Measurements from ENCODE around the gene PPP2R5A. TPM values are rescaled to one million over a fixed set of nuclear protein-coding genes. Genes with fewer than 3 reads are reported as not detected.

Gene PPP2R5A
- total and polyA plus RNA-seq, 2 of the 8 experiments (the other 6 are each of a cell fraction or from before 2014, with no cell fraction given): 14.6 to 36.3 TPM

GRCh38 chr1:212241957-212242287 lies 43.3 kb upstream of the PPP2R5A start (continued):
- TF ChIP-seq, protein P1, sequence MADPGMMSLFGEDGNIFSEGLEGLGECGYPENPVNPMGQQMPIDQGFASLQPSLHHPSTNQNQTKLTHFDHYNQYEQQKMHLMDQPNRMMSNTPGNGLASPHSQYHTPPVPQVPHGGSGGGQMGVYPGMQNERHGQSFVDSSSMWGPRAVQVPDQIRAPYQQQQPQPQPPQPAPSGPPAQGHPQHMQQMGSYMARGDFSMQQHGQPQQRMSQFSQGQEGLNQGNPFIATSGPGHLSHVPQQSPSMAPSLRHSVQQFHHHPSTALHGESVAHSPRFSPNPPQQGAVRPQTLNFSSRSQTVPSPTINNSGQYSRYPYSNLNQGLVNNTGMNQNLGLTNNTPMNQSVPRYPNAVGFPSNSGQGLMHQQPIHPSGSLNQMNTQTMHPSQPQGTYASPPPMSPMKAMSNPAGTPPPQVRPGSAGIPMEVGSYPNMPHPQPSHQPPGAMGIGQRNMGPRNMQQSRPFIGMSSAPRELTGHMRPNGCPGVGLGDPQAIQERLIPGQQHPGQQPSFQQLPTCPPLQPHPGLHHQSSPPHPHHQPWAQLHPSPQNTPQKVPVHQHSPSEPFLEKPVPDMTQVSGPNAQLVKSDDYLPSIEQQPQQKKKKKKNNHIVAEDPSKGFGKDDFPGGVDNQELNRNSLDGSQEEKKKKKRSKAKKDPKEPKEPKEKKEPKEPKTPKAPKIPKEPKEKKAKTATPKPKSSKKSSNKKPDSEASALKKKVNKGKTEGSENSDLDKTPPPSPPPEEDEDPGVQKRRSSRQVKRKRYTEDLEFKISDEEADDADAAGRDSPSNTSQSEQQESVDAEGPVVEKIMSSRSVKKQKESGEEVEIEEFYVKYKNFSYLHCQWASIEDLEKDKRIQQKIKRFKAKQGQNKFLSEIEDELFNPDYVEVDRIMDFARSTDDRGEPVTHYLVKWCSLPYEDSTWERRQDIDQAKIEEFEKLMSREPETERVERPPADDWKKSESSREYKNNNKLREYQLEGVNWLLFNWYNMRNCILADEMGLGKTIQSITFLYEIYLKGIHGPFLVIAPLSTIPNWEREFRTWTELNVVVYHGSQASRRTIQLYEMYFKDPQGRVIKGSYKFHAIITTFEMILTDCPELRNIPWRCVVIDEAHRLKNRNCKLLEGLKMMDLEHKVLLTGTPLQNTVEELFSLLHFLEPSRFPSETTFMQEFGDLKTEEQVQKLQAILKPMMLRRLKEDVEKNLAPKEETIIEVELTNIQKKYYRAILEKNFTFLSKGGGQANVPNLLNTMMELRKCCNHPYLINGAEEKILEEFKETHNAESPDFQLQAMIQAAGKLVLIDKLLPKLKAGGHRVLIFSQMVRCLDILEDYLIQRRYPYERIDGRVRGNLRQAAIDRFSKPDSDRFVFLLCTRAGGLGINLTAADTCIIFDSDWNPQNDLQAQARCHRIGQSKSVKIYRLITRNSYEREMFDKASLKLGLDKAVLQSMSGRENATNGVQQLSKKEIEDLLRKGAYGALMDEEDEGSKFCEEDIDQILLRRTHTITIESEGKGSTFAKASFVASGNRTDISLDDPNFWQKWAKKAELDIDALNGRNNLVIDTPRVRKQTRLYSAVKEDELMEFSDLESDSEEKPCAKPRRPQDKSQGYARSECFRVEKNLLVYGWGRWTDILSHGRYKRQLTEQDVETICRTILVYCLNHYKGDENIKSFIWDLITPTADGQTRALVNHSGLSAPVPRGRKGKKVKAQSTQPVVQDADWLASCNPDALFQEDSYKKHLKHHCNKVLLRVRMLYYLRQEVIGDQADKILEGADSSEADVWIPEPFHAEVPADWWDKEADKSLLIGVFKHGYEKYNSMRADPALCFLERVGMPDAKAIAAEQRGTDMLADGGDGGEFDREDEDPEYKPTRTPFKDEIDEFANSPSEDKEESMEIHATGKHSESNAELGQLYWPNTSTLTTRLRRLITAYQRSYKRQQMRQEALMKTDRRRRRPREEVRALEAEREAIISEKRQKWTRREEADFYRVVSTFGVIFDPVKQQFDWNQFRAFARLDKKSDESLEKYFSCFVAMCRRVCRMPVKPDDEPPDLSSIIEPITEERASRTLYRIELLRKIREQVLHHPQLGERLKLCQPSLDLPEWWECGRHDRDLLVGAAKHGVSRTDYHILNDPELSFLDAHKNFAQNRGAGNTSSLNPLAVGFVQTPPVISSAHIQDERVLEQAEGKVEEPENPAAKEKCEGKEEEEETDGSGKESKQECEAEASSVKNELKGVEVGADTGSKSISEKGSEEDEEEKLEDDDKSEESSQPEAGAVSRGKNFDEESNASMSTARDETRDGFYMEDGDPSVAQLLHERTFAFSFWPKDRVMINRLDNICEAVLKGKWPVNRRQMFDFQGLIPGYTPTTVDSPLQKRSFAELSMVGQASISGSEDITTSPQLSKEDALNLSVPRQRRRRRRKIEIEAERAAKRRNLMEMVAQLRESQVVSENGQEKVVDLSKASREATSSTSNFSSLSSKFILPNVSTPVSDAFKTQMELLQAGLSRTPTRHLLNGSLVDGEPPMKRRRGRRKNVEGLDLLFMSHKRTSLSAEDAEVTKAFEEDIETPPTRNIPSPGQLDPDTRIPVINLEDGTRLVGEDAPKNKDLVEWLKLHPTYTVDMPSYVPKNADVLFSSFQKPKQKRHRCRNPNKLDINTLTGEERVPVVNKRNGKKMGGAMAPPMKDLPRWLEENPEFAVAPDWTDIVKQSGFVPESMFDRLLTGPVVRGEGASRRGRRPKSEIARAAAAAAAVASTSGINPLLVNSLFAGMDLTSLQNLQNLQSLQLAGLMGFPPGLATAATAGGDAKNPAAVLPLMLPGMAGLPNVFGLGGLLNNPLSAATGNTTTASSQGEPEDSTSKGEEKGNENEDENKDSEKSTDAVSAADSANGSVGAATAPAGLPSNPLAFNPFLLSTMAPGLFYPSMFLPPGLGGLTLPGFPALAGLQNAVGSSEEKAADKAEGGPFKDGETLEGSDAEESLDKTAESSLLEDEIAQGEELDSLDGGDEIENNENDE (IDR thresholded peaks at IDR 0.05; ENCODE audit: insufficient replicate concordance, low read length): no peak
